SK-N-MC (cell line): ENCODE measurements around the gene REV1.

Source experiments
- FOXP2 ChIP-seq: optimal IDR thresholded peaks from 2 replicates; pipeline ENCODE3; 2011; ENCODE audit warnings: mild to moderate bottlenecking, moderate library complexity; ENCODE audit not compliant: insufficient read depth; ENCODE audit errors: extremely low read length, control extremely low read depth
- POLR2AphosphoS5 ChIP-seq: IDR thresholded peaks from 2 replicates; pipeline ENCODE4 v1.6.1; 2012; ENCODE audit warnings: mild to moderate bottlenecking, low read depth, low read length, borderline replicate concordance

DNA sequence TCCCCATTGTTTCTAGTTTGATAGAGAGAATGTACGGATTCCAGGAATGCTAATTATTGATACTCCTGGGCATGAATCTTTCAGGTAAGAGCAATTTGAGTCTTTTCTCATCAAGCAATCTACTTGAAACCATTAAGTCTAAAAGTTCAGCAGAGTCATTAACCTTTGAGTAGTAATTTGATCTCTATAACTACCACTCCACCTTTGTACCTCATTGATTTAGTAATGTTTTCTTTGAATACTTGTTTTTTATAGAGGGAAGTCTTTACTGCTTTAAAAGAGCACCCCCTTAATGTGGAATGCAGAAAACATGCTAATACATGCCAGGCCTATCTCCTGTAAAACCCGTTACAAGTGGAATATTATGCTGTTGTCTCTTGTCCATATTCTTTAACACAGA is 107.7 kb downstream of the REV1 start:
- TF ChIP-seq FOXP2 (no peak), POLR2AphosphoS5 (no peak)
